ENCODE measurements around the gene SLC39A11.
"Not testable (repeated sequence)": the region's sequence is repeated elsewhere in the genome, so short reads cannot be mapped to it uniquely, and the experiment has no call there.

Gene SLC39A11, protein sequence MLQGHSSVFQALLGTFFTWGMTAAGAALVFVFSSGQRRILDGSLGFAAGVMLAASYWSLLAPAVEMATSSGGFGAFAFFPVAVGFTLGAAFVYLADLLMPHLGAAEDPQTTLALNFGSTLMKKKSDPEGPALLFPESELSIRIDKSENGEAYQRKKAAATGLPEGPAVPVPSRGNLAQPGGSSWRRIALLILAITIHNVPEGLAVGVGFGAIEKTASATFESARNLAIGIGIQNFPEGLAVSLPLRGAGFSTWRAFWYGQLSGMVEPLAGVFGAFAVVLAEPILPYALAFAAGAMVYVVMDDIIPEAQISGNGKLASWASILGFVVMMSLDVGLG

DNA sequence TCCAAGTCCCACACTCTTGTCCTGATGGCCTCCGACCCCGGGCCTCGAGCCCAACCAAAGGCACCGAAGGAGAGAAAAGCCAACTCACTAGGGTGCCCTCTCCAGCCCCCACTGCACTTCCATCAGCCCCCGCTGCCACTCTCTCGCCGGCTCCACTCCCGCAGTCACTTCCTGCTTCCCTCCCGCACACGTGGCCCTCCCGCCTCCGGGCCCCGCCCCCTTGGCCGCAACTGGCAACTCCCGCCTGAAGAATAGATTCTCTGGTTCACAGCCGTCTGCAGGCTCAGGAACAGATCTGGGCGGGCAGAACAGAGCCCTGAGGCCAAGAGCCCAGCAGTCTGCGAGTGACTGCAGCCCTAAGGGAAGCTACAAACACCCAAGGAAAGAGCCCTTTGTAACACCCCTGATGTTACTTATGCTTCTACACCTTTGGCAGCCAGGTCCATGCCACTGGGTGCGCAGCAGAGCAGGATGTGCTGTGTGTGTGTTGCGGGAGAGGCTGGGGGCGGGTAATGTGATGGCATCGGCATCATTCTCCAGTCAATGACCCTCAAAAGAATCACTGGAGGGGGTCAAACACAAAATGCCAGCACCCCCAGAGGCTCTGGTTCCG, at the start of gene SLC39A11:
Gene SLC39A11, minus strand, starts transcription at position 166 of the 613 bp plus-strand sequence. CDS start 3,924 bp downstream, outside the sequence.
- Mint-ChIP-seq H3K4me3 (peak within 1 kb of the TSS; percentile 97), H3K36me3 (peaks cover 14% of the 10 kb centered on the region), H3K4me1 (peaks cover 32% of the 10 kb centered on the region), H3K27ac (peak within 1 kb of the TSS; percentile 81), H3K9me3 (no peaks in the 10 kb centered on the region), H3K27me3 (peaks cover 22% of the 10 kb centered on the region)
- peak; percentile 98 for ATAC-seq

DNA sequence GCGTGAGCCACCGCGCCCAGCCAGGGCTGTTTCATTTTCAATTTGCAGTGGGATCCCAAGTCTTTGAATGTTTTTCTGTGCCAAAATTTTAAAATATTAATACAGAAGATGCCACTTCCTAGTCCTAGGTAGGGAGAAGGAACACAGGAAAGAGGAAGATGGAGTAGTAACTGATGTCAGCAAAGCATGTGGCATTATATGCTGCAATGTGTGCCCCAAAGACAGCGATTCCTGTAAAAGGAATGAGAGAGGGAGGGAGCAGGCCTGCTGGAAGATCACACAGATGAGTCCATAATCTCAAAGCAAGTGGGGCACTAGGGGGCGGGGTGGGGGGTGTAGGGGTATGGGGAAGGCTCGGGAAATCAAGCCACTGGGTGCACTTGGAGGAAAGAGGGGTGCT, 48.9 kb upstream of the SLC39A11 start:
- Mint-ChIP-seq H3K9me3 (peaks cover 5% of the 10 kb centered on the region), H3K4me1 (peaks cover 8% of the 10 kb centered on the region), H3K27ac (no peak overlapping the region), H3K36me3 (no peaks in the 10 kb centered on the region), H3K27me3 (peaks cover 25% of the 10 kb centered on the region), H3K4me3 (no peak overlapping the region)
- ATAC-seq: no peak

DNA sequence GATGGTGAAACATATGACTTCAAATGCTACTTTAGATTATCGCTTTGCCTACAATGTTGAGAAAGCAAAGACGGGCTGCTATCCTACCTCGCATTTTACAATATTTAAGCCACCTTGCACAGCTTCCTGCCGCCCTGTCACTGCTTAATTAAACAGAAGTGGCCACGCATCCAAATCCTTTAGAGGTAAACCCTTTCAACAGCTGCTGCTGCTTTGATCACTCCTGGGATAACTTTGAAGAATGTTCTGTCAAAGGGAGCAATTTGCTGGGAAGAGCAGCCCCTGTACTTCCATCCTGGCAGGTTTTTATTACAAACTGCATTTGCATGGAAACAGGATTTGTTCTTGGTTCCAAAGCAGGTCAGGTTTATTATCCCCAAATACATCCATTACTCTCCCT, 48.1 kb upstream of the SLC39A11 start:
- H3K36me3 Mint-ChIP-seq: no peaks in the 10 kb centered on the region
- no peak overlapping the region for H3K4me3 Mint-ChIP-seq
- H3K9me3 Mint-ChIP-seq: peaks cover 5% of the 10 kb centered on the region
- ATAC-seq: no peak
- peaks cover 8% of the 10 kb centered on the region for H3K4me1 Mint-ChIP-seq
- no peak overlapping the region for H3K27ac Mint-ChIP-seq
- H3K27me3 Mint-ChIP-seq: peaks cover 24% of the 10 kb centered on the region

DNA sequence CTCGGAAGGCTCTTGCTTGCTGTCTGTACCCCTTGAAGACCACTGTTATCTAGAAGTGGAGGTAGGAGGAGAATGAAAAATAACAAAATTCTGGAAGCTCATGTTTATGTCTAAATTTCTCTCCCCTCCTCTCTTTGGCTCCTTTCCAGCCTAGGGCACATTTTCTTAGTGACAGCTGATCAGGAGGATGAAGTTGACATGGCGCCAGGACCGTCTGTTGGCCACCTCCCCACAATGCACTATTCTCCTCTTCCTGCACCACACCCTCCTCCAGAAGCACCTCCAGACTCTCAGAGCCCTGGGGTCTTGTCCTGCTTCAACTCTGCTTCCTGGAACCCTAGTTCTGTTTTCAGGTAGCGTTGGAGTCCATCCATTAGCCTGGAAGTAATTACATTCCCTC, 46.8 kb upstream of the SLC39A11 start:
- no peak for ATAC-seq
- Mint-ChIP-seq H3K27ac (no peak overlapping the region), H3K9me3 (peaks cover 5% of the 10 kb centered on the region), H3K36me3 (no peaks in the 10 kb centered on the region), H3K4me1 (peaks cover 9% of the 10 kb centered on the region), H3K4me3 (no peak overlapping the region), H3K27me3 (peaks cover 24% of the 10 kb centered on the region)

DNA sequence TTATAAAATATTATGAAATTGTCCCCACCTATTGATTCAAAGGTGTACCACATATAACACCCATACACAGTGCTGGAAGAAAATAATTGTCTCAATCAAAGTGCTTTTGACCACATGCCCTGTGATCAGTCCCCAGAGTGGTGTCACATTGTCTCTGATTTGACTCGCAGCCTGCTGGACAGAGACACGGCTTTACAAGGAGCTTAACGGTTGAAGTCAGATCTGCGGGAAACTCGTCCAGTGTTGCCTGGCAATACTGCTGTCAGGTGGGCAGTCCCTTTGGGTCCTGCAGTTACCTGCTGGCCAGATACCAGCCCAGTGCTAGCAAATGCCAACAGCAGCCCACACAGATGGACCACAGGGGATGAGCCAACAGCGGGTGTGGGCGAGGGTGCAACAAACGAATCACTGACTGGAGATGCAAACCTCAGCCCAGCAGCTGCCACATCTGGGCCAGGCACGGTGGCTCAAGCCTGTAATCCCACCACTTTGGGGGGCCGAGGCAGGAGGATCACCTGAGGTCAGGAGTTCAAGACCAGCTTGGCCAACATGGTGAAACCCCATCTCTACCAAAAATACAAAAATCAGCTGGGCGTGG, 46.2 kb upstream of the SLC39A11 start:
- no peak overlapping the region for H3K4me3 Mint-ChIP-seq
- no peaks in the 10 kb centered on the region for H3K9me3 Mint-ChIP-seq
- H3K4me1 Mint-ChIP-seq: peaks cover 13% of the 10 kb centered on the region
- peaks cover 18% of the 10 kb centered on the region for H3K27me3 Mint-ChIP-seq
- no peaks in the 10 kb centered on the region for H3K36me3 Mint-ChIP-seq
- H3K27ac Mint-ChIP-seq: no peak overlapping the region
- ATAC-seq: no peak

DNA sequence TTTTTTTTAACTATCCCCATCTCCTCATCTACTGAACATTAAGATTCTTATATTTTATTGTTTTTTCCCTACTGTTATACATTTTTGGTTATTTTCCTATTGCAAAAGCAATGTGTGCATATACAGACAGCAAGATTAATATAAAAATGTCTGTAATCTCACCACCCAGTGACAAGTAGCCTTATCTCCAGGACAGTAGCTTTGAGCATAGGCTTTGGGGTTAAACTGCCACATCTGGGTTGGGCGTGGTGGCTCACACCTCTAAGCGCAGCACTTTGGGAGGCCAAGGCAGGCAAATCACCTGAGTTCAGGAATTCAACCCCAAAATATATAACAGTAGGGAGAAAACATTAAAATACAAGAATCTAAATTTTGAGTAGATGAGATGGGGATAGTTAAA, 44.9 kb upstream of the SLC39A11 start:
- Mint-ChIP-seq H3K27me3 (peaks cover 16% of the 10 kb centered on the region), H3K4me3 (no peak overlapping the region), H3K36me3 (no peaks in the 10 kb centered on the region), H3K27ac (no peak overlapping the region), H3K9me3 (no peaks in the 10 kb centered on the region), H3K4me1 (peaks cover 13% of the 10 kb centered on the region)
- no peak for ATAC-seq

DNA sequence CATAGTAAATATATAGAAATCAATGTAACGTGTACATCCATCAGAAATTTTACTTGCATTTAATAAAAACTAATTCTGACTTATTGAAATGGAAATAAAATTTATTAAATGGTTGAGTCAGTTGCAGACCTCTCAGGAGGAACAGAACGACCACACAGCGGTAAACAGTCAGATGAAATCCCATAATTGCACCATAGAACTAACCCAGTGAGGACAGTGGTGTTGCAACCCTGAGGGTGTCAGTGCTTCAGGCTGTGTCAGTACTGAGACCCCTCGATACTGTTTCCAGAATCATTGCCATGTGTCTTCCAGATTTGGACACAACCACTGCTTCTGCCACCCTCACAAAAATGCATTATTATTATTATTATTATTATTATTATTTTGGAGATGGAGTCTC, 43.3 kb upstream of the SLC39A11 start:
- Mint-ChIP-seq H3K9me3 (no peaks in the 10 kb centered on the region), H3K27ac (no peak overlapping the region), H3K36me3 (no peaks in the 10 kb centered on the region), H3K4me3 (no peak overlapping the region), H3K4me1 (peaks cover 20% of the 10 kb centered on the region), H3K27me3 (peaks cover 16% of the 10 kb centered on the region)
- no peak for ATAC-seq

DNA sequence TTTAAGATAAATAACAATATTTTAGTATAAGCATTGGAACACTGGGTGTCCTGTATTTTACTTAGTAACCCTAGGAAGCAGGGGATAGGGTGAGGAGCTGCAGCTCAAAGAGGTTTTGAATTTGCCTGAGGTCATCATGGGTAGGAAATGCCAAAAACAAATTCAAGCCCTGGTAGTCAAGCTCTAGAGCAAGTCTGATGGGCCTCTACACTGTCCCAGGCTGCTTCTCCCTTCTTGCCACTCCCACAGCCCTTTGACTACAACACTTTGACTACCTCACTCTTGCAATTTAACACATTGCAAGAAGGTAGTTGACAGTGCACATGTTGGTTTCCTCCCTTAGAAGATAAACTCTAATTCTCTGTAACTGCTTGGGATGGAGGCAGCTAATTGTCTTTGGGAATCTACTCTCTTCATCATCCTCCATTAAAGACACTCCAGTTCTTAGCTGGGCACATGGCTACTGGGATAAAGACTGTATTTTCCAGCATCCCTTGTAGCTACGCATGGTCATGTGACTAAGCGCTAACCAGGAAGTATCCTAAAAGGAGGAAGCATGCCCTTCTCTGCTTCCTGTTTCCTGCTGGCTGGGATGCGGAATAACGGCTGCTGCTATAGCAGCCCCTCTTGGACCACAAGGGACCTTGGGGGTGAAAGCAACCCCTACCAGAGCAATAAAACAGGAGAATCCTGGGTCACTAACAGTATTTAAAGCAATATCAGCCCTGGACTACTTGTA, 41.6 kb upstream of the SLC39A11 start:
- H3K4me1 Mint-ChIP-seq: peaks cover 20% of the 10 kb centered on the region
- H3K4me3 Mint-ChIP-seq: no peak overlapping the region
- ATAC-seq: no peak
- H3K36me3 Mint-ChIP-seq: no peaks in the 10 kb centered on the region
- H3K27ac Mint-ChIP-seq: no peak overlapping the region
- H3K9me3 Mint-ChIP-seq: no peaks in the 10 kb centered on the region
- peaks cover 9% of the 10 kb centered on the region for H3K27me3 Mint-ChIP-seq

DNA sequence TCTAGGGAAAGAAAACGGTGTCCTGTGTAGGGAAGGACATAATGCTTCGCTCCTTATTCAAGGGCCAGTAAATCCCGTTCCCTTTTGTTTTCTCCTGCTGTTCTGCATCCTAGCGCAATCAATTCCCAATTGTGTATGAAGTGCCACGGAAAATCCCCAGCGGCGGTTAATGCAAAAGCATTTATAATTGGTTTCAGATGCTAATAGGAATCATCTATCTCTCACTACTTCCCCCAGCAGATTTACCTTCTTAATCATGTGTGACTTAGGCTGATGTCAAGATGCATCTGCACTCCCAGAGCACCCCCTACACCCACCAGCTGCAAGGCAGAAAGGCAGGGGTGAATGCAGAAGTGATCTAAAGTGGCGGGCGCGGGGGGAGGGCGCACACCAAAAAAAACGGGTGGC, 39.6 kb upstream of the SLC39A11 start:
- H3K27ac Mint-ChIP-seq: peak overlapping the region; percentile 74
- no peaks in the 10 kb centered on the region for H3K27me3 Mint-ChIP-seq
- H3K4me1 Mint-ChIP-seq: peaks cover 20% of the 10 kb centered on the region
- peak; percentile 97 for ATAC-seq
- no peaks in the 10 kb centered on the region for H3K36me3 Mint-ChIP-seq
- no peak overlapping the region for H3K4me3 Mint-ChIP-seq
- no peaks in the 10 kb centered on the region for H3K9me3 Mint-ChIP-seq

DNA sequence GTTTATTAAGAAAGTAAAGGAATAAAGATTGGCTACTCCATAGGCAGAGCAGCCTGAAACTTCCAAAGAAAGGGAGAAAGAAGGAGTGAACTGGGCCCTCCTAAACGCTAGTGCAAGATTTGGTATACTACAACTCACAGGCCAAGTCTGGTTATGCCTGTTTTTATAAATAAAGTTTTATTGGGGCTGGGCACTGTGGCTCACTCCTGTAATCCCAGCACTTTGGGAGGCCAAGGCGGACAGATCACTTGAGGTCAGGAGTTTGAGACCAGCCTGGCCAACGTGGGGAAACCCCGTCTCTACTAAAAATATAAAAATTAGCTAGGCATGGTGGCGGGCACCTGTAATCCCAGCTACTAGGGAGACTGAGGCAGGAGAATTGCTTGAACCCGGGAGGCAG, 39.0 kb upstream of the SLC39A11 start:
- H3K9me3 Mint-ChIP-seq, H3K4me3 Mint-ChIP-seq, H3K27ac Mint-ChIP-seq, H3K36me3 Mint-ChIP-seq, H3K27me3 Mint-ChIP-seq, ATAC-seq: not testable (repeated sequence)
- H3K4me1 Mint-ChIP-seq: peaks cover 20% of the 10 kb centered on the region

DNA sequence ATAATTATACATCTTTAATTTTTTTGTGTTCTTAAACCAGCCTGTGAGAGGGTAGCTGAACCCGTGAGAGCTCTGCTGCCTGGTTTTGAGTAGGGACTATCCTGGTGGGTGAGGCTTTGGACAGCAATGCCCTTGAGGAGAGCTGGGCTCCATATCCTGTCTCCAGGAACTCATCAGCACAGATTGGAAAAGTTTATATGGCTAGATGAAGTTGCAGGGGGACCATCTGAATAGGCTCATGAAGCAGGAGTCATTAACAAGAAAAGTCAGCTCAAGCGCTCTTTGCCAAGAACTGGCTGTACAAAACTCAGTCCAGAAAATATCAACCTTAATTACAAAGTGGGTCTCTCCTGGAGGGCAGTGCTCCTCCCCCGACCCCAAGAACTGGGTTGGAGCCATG, 38.5 kb upstream of the SLC39A11 start:
- Mint-ChIP-seq H3K27me3 (no peaks in the 10 kb centered on the region), H3K27ac (no peak overlapping the region)
- ATAC-seq: no peak

DNA sequence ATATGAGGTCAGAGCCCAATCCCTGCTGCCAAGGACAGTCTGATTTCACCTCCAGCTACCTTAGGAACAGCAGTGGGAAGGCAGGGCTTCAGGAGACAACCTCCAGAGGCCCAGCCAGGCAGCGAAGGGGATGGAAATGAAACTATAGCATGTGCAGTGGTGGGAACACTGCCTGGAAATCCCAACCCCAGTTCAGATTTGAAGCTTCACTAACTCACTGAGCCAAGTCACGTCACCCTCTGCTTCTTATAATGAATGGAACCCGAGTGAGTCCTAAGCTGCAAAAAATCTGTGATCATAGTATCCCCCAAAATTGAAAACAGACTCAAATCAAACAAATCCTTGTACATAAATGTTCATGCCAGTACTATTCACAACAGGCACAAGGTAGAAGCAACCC, 36.0 kb upstream of the SLC39A11 start:
- Mint-ChIP-seq H3K27ac (no peak overlapping the region), H3K27me3 (no peaks in the 10 kb centered on the region), H3K4me3 (no peak overlapping the region), H3K9me3 (no peaks in the 10 kb centered on the region), H3K36me3 (no peaks in the 10 kb centered on the region), H3K4me1 (peaks cover 14% of the 10 kb centered on the region)
- ATAC-seq: no peak

More for the DNA sequence above, 38.5 kb upstream of the SLC39A11 start:
- no peaks in the 10 kb centered on the region for H3K36me3 Mint-ChIP-seq
- H3K4me1 Mint-ChIP-seq: peaks cover 20% of the 10 kb centered on the region
- no peak overlapping the region for H3K4me3 Mint-ChIP-seq
- H3K9me3 Mint-ChIP-seq: no peaks in the 10 kb centered on the region

DNA sequence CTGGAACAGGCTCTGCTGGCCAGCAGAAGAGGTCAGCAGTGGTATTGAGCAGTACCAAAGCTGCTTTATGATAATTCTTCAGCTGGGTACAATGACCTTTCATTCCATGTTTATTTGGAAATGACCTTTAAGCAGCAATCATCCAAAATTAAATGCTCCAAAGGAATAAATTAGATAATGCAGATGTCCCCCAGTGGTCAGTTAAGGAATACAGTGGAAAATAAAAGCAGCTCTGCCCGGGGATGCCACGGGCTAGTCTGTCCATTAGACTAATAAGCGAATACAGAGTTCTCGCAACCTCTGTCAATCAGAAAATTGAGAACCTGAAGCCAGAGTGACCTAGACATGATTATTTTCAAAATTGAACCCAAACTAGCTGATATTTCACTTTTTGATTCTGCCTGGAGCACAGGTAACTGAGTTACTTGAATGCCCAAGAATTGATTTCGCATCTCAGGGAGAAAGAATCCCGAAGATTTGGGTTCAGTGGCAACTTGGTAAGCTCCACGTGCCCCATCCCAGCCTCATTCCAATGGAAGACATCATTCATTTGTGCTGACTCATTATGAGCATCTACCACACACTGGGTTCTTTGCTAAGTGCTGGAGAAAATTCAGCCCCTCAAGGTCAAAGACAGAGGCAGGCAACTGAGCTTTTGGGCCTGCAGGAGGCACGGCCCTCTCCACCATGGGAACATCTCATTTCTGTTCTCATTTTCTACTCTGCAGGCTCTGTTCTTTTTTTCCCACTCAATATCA, 34.4 kb upstream of the SLC39A11 start:
- no peaks in the 10 kb centered on the region for H3K9me3 Mint-ChIP-seq
- ATAC-seq: no peak
- no peaks in the 10 kb centered on the region for H3K27me3 Mint-ChIP-seq
- H3K4me1 Mint-ChIP-seq: peaks cover 2% of the 10 kb centered on the region
- H3K4me3 Mint-ChIP-seq: no peak overlapping the region
- H3K36me3 Mint-ChIP-seq: no peaks in the 10 kb centered on the region
- no peak overlapping the region for H3K27ac Mint-ChIP-seq

DNA sequence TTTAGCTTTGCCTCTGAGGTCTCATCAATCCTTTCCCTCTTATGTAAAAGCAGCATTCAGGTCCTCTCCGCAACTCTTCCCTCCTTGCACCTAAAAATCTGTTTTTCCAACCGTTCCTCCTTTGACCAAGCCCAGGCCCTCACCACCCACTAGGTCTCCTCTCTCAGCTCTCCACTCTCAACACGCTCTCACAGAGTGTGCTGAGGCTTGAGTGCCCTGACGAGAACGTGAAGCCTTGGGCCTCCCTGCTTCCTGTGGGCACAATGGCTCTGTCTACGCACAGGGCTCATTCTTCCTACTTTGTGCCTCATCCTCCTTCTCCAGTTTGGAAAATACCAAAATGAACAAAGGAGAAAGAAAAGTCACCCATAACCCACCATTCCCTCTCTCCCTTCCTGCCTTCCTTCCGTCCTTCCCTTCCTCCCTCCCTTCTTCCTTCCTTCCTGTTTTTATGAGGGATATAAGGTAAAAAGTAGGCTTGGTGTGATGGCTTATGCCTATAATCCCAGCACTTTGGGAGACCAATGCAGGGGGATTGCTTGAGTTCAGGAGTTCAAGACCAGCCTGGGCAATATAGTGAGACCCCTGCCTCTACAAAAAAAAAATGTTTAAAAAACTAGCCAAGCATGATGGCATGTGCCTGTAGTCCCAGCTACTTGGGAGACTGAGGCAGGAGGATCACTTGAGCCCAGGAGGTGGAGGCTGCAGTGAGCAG, 31.3 kb upstream of the SLC39A11 start:
- no peak for ATAC-seq
- H3K27ac Mint-ChIP-seq: no peak overlapping the region
- no peaks in the 10 kb centered on the region for H3K36me3 Mint-ChIP-seq
- H3K4me3 Mint-ChIP-seq: no peak overlapping the region
- H3K9me3 Mint-ChIP-seq: no peaks in the 10 kb centered on the region
- peaks cover 6% of the 10 kb centered on the region for H3K4me1 Mint-ChIP-seq
- no peaks in the 10 kb centered on the region for H3K27me3 Mint-ChIP-seq

Data from stimulated activated memory B cell treated with anti-CD40 and anti-IgM and Interleukin-4, amounts not matched to agents 10 μg/mL and 1 μg/mL and 100 μg/mL, for 72 hours (primary cell).